GM12872 (cell line): ENCODE results near the gene C8A.

ENCODE experiments used
- TF ChIP-seq, protein P1 (sequence below): IDR thresholded peaks from 3 replicates; pipeline ENCODE4 v1.5.1; 2011; ENCODE audit warnings: low read depth, mild to moderate bottlenecking, low read length, moderate library complexity; ENCODE audit not compliant: insufficient read depth

The C8A gene

DNA sequence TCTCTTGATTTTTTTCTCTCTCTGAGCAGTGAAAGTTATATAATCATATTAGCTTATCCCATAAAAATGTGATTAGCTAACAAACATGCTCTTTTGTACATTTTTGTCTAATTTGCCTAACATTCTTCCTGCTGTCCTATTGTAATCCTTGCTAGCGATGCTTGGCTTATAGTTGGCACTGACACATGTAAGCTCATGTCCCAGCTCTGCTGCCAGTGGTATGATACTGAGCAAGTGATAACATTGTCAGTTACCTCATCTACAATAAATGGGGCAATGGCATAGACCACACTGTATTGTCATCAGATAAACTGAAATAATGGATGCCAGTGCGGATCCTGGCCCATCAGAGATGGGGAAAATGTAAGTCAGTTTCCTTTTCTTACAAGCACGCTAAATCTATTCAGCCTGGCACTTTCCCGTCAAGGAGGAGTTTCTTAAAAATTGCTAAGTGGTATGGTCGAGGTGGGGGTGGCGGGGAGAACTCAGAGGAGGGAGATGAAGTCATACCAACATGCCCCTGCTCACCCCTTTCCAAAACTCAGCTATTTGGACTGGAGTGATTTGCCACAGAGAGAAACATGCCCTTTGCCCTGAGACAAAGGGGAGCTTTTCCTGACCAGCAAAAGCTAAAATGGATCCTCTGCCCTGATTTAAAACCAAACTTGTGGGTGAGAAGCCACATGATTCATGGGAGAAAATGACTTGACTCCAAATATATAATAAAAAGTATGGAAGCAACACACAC is 36.7 kb upstream of the C8A start:
- TF ChIP-seq, protein P1, sequence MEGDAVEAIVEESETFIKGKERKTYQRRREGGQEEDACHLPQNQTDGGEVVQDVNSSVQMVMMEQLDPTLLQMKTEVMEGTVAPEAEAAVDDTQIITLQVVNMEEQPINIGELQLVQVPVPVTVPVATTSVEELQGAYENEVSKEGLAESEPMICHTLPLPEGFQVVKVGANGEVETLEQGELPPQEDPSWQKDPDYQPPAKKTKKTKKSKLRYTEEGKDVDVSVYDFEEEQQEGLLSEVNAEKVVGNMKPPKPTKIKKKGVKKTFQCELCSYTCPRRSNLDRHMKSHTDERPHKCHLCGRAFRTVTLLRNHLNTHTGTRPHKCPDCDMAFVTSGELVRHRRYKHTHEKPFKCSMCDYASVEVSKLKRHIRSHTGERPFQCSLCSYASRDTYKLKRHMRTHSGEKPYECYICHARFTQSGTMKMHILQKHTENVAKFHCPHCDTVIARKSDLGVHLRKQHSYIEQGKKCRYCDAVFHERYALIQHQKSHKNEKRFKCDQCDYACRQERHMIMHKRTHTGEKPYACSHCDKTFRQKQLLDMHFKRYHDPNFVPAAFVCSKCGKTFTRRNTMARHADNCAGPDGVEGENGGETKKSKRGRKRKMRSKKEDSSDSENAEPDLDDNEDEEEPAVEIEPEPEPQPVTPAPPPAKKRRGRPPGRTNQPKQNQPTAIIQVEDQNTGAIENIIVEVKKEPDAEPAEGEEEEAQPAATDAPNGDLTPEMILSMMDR = no peak

DNA sequence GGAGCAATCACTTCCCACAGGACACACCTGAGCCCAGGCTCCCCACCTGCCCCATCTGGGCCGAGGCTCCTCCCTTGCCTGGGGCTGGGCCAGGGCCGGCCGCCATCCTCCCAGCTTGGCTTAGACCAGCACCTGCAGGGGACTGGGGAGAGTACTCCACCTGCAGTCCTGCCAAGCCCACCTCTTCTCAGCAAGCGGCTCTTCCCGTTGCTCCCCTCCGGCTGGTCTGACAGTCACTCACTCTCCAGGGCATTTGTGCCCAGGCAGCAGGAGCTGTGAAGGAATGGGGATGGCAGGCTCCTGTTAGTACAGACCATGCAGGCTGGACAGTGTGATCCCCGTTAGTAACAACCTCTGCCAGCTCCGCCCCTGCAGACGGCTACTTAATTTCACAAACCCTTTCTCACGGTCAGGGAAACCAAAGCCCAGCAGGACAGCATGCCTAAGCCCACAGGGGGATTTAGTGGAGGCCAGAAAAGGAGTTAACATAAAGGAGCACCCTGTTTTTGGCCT is 35.2 kb upstream of the C8A start, which contains the start of gene FYB2:
Gene FYB2, minus strand, starts transcription at position 18 of the 513 bp plus-strand sequence. CDS start 114 bp downstream, outside the sequence.
- TF ChIP-seq, protein P1 = no peak

DNA sequence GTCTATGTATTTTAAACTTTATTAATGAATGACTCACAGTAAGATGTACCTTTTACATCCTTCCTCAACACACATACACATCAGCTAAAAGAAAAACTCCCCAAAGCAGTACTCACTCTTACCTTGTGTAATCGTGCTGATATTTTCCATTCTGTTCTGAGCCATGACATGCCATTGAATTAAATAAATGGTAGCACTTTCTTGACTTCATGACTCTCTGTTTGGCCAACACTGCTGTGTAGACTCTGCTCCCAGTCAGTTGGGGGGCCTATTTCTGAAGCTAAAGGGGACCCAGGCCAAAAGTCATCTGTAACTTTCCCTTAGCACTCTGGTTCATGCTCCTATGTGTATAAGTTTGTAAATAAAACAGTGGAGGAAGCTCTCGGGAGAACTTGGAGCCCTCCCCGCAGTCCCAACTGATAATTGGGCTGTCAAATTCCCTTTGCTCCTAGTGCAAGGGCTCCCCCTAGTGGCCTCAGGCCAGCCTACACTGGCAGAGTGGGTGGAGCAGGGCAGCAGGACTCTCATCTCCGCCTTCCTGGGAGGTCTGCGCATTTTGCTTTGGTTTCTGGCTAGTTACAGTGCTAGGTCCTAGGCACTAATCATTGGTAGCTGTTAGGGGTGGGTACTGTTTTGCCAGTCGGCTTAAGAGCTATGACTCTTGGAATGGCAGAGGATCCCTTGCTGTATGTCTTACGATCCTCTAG is 33.7 kb upstream of the C8A start:
- TF ChIP-seq, protein P1 = peak; percentile 98

DNA sequence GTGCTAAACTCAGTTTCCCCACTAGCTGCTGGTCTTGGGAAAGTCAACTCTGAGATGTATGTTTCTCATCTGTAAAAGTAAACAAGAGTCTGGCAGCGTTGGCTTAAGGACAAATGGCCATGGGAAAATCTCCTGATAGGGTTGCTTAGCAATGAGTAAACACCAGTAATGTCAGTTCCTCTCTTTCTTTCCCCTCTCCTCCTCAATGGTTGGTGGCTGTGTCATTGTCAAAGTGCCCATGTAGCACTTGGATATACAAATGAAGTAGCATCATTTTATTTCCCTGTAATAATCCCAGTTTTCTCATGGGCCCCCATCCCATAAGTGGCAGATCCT is 33.2 kb upstream of the C8A start:
- TF ChIP-seq, protein P1 = no peak

DNA sequence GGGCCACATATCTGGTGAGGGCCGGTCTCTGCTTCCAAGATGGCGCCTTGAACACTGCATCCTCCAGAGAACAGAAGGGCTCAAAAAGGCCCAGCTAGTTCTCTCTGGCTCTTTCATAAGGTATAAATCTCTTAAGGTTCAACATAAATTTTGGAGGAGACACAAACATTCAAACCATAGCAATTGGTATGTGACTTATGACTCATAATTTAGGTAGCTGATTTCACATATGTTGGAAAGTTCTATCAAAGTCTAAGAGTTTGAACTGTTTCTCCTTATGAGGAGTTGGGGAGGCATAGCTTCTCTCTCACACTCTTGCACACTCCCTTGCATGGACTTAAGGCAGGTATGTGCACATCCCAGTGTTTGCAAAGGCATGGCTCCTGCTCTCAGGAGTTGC is 30.3 kb upstream of the C8A start:
- TF ChIP-seq, protein P1 = no peak

DNA sequence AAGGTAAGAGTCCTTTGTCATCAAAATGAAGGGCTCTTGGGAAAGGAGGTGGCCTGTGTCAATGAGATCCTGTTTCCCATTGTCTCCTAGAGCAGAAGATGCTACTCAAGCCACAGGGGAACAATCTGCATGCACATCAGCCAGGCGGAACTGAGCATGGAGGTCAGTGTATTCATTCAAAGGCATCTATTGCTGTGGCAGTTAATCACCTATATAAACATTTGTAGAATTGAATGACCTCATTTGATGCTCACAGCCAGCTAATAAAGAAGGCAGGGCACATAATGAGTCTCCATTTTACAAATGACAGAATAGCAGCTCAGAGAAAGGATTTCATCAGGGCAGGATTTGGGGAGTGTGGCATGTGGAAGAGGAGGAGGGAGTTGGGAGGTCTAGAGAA is 29.7 kb upstream of the C8A start:
- TF ChIP-seq, protein P1 = no peak

DNA sequence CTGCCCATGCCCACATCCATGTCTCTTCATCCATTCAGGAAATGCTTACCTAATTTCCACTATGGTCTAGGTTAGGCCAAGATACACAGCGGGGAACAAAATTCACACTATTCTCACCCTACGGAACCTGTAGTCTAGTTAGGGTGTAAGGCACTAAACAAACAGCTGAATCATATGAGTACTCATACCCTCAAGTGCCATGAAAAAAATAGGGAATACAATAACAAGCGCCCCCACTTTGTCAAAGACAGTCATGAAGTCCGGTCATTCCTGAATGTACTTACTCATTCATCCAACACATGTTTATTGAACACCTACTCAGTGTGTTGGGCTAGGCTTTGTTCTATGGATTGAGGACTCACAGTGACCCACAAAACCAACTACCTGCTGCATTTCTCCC is 29.2 kb upstream of the C8A start:
- TF ChIP-seq, protein P1 = no peak
